SK-N-SH treated with all-trans-retinoic acid at 6 μM for 48 hours (cell line): ENCODE measurements around the gene TADA1.

Experiments
- ARNTL ChIP-seq: fragments of 450-650 bp; formaldehyde crosslinking; IDR thresholded peaks from 2 replicates; pipeline ENCODE4 v1.5.0; 2020; ENCODE audit warnings: low read depth, mild to moderate bottlenecking, moderate library complexity, borderline replicate concordance
- CREB5 ChIP-seq: fragments of 250-450 bp; sonication (Bioruptor Pico); IDR thresholded peaks from 2 replicates; pipeline ENCODE4 v1.5.1; 2020; ENCODE audit warnings: low read depth, mild to moderate bottlenecking, moderate library complexity
- CSDC2 ChIP-seq: fragments of 250-450 bp; sonication (Bioruptor Pico); IDR thresholded peaks from 2 replicates; pipeline ENCODE4 v1.5.0; 2020; ENCODE audit warnings: mild to moderate bottlenecking, moderate library complexity
- GLIS3 ChIP-seq: fragments of 250-450 bp; sonication (Bioruptor Pico); IDR thresholded peaks from 2 replicates; pipeline ENCODE4 v1.5.0; 2020; ENCODE audit warnings: mild to moderate bottlenecking, moderate library complexity
- ISL1 ChIP-seq: fragments of 250-450 bp; sonication (Bioruptor Pico); IDR thresholded peaks from 2 replicates; pipeline ENCODE4 v2.1.2; 2022; ENCODE audit warnings: mild to moderate bottlenecking, moderate library complexity
- RARB ChIP-seq: fragments of 250-450 bp; sonication (Bioruptor Pico); IDR thresholded peaks from 2 replicates; pipeline ENCODE4 v1.8.0; 2021; ENCODE audit warnings: mild to moderate bottlenecking, moderate library complexity
- SNAI2 ChIP-seq: fragments of 250-450 bp; sonication (Bioruptor Pico); IDR thresholded peaks from 2 replicates; pipeline ENCODE4 v1.5.0; 2020; ENCODE audit warnings: mild to moderate bottlenecking, moderate library complexity
- TCF4 ChIP-seq: fragments of 250-450 bp; sonication (Bioruptor Pico); IDR thresholded peaks from 2 replicates; pipeline ENCODE4 v1.8.0; 2021; ENCODE audit warnings: mild to moderate bottlenecking, moderate library complexity, borderline replicate concordance
- TOX ChIP-seq: fragments of 250-450 bp; sonication (Bioruptor Pico); IDR thresholded peaks from 2 replicates; pipeline ENCODE4 v1.8.0; 2021; ENCODE audit warnings: mild to moderate bottlenecking, moderate library complexity, borderline replicate concordance
- TSHZ2 ChIP-seq: fragments of 250-450 bp; sonication (Bioruptor Pico); IDR thresholded peaks from 2 replicates; pipeline ENCODE4 v1.5.0; 2020; ENCODE audit warnings: mild to moderate bottlenecking, moderate library complexity
- ZC3H10 ChIP-seq: fragments of 250-450 bp; sonication (Bioruptor Pico); IDR thresholded peaks from 2 replicates; pipeline ENCODE4 v1.5.1; 2021; ENCODE audit warnings: mild to moderate bottlenecking, moderate library complexity
- ZFP3 ChIP-seq: fragments of 250-450 bp; sonication (Bioruptor Pico); IDR thresholded peaks from 2 replicates; pipeline ENCODE4 v1.5.0; 2020; ENCODE audit warnings: mild to moderate bottlenecking, moderate library complexity
- ZFP30 ChIP-seq: fragments of 450-650 bp; formaldehyde crosslinking; IDR thresholded peaks from 2 replicates; pipeline ENCODE4 v1.5.0; 2022; ENCODE audit warnings: mild to moderate bottlenecking, moderate library complexity
- ZNF70 ChIP-seq: fragments of 450-650 bp; formaldehyde crosslinking; IDR thresholded peaks from 2 replicates; pipeline ENCODE4 v1.5.0; 2020; ENCODE audit warnings: mild to moderate bottlenecking, moderate library complexity

- no peak for TF ChIP-seq ZFP30
- TF ChIP-seq ZC3H10 (CRISPR knock-in tag): no peak
- TF ChIP-seq TCF4 (CRISPR knock-in tag): no peak
- TF ChIP-seq RARB (CRISPR knock-in tag): no peak
- no peak for TF ChIP-seq TSHZ2 (CRISPR knock-in tag)
- TF ChIP-seq ZFP3 (CRISPR knock-in tag): no peak
- no peak for TF ChIP-seq ARNTL
- TF ChIP-seq GLIS3 (CRISPR knock-in tag): no peak
- TF ChIP-seq SNAI2: no peak
- no peak for TF ChIP-seq CSDC2 (CRISPR knock-in tag)
- TF ChIP-seq TOX (CRISPR knock-in tag): no peak
- TF ChIP-seq ISL1: no peak
- no peak for TF ChIP-seq CREB5
- no peak for TF ChIP-seq ZNF70 (CRISPR knock-in tag)
Observed at GRCh38 chr1:166906647-166907046, 30.6 kb upstream of the TADA1 start.
